HG02973 (cell line): ENCODE data around the gene MYEOV.

Experiments
- ATAC-seq: cut with Tn5 transposase; IDR thresholded peaks from one replicate; pipeline ENCODE4 v1.9.1; 2021; ENCODE audit warnings: moderate library complexity; ENCODE audit not compliant: unreplicated experiment

The MYEOV gene

GRCh38 chr11:69286374-69287371 lies 7.3 kb upstream of the MYEOV start:
- no peak for ATAC-seq

- ATAC-seq, result no peak
Observed at GRCh38 chr11:69287968-69288882, 5.7 kb upstream of the MYEOV start.

GRCh38 chr11:69288883-69289242 lies 5.1 kb upstream of the MYEOV start:
- ATAC-seq, result no peak

GRCh38 chr11:69290806-69291205 lies 3.1 kb upstream of the MYEOV start:
- no peak for ATAC-seq

GRCh38 chr11:69291459-69292110 lies 2.4 kb upstream of the MYEOV start:
- no peak for ATAC-seq

- ATAC-seq, result no peak
Observed at GRCh38 chr11:69292221-69292648, 1.7 kb upstream of the MYEOV start.

GRCh38 chr11:69293087-69293486 lies 868 bp upstream of the MYEOV start:
- no peak for ATAC-seq

GRCh38 chr11:69294571-69295078 lies 670 bp downstream of the MYEOV start:
- no peak for ATAC-seq

- no peak for ATAC-seq
Observed at GRCh38 chr11:69295079-69295994, 1.4 kb downstream of the MYEOV start.

GRCh38 chr11:69295995-69296889 lies 2.3 kb downstream of the MYEOV start:
- no peak for ATAC-seq

GRCh38 chr11:69296890-69297786 lies 3.2 kb downstream of the MYEOV start:
- ATAC-seq, result peak; percentile 29

- peak; percentile 3 for ATAC-seq
Observed at GRCh38 chr11:69297787-69298266, 3.9 kb downstream of the MYEOV start.

GRCh38 chr11:69298267-69299022 lies 4.5 kb downstream of the MYEOV start:
- peak; percentile 39 for ATAC-seq

GRCh38 chr11:69299023-69299461 lies 5.1 kb downstream of the MYEOV start:
- ATAC-seq, result no peak

- ATAC-seq, result no peak
Observed at GRCh38 chr11:69299572-69299971, 5.6 kb downstream of the MYEOV start.

GRCh38 chr11:69300120-69301060 lies 6.4 kb downstream of the MYEOV start:
- ATAC-seq, result no peak
